ENCODE results near the gene APLF. TPM values are rescaled to one million over a fixed set of nuclear protein-coding genes. Genes with fewer than 3 reads are reported as not detected.
A peak's percentile ranks its signal among the peaks of the same experiment; 100 is the strongest.
"Not testable (repeated sequence)": the region's sequence is repeated elsewhere in the genome, so short reads cannot be mapped to it uniquely, and the experiment has no call there.

Gene APLF
- polyA plus RNA-seq, 2 of the 4 experiments (the other 2 are of a cell fraction), result 1.5 to 2.8 TPM

DNA sequence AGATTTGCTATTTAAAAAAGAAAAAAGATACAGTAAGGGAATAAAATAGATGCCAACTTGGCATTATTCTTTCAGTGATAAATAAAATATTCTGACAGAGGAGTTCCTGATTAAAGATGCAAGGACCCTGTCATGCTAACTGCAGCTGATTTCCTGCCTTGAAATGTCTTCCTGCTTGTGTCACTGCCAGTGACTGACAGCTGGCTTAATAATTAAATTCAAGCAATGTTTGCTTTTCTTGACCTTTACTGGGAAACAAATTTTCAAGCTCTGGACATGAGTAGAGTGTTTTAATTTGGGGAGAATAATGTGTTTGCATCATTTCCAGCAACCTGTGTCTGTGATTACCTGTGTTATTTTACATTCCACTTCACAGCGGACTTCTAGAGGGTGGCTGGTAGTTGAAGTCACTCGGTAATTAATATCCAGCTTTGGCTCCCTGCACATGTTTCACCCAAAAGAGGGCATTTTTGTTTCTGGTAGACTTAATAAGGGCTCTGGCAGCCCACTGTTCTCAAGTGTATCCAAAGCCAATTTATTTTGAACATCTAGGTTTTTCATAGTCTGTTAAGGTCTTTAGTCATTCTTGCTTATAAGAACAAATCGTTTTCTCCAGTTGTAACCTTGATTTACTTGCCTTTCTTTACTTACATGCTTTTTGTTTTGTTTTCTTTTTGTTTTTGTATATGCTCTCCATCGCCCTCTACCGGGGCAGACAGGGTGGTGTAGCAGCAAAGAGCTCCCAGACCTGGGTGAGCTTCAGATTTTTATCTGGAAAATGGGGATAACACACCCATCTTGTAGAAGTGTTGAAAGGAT, 127.5 kb downstream of the APLF start:
- Histone ChIP-seq H3K27ac (no peak overlapping the region), H3K9me3 (no peaks in the 10 kb centered on the region), H3K4me2 (peak overlapping the region; percentile 49), H3K4me1 (peaks cover 8% of the 10 kb centered on the region; the same call in 2 of the 3 replicates), H3K4me3 (no peak overlapping the region)
- ChIA-PET POLR2A (no interaction called here), CTCF (interaction anchor here (0.6 to 2.7 kb wide), 33 partner anchors 7 to 282 kb away, joined by 3 to 14 read pairs (median 4); no protein-coding TSS in a partner anchor)
- WGBS (ENCODE audit: missing lambda C conversion rate), result 13% methylated on average over 5 of the region's 5 CpGs
- FAIRE-seq (no peak), DNase-seq (ENCODE audit: low read depth in 1 of 2, low spot score in 1 of 2) (peak; percentile 19 to 59), ATAC-seq (peak; percentile 70 to 89; a peak in 4 of 6 replicates)
- TF ChIP-seq CTCF (IDR thresholded peaks at IDR 0.05) (peak; percentile 80), RAD21 (conservative IDR thresholded peaks at IDR 0.05 in 1 of 2, IDR thresholded peaks at IDR 0.05 in 1 of 2) (peak; percentile 46 to 50; a peak in 4 of 5 replicates), CEBPB (IDR thresholded peaks at IDR 0.05) (no peak), CBX2 (IDR thresholded peaks at IDR 0.05; ENCODE audit: borderline replicate concordance, low read depth) (no peak), MAFK (IDR thresholded peaks at IDR 0.05; ENCODE audit: partially characterized antibody) (peak; percentile 22), BCL3 (IDR thresholded peaks at IDR 0.05) (no peak), ZC3H11A (IDR thresholded peaks at IDR 0.05) (peak; percentile 5; the same call in 1 of the 2 replicates), HMGXB4 (CRISPR knock-in tag; IDR thresholded peaks at IDR 0.05; ENCODE audit: borderline replicate concordance) (no peak), SMC3 (IDR thresholded peaks at IDR 0.05) (peak; percentile 69)

DNA sequence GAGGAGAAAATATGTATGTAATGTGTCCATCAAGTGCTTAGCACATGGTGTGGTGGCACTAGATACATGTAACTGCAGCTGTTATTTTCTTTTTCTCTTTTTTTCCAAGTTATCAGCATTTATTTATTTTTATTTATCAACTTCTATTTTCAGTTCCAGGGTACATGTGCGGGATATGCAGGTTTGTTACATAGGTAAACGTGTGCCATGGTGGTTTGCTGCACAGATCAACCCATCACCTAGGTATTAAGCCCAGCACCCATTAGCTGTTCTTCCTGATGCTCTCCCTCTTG, 128.1 kb downstream of the APLF start:
- H3K9me3 ChIP-seq; H3K4me1 ChIP-seq; POLR2A ChIA-PET; H3K4me2 ChIP-seq; DNase-seq (ENCODE audit: low read depth in 1 of 2, low spot score in 1 of 2); H3K27ac ChIP-seq; H3K4me3 ChIP-seq; ATAC-seq; FAIRE-seq: not testable (repeated sequence)
- 36% methylated on average over 2 of the region's 2 CpGs for WGBS (ENCODE audit: missing lambda C conversion rate)
- CTCF ChIA-PET, result interaction anchor here (0.6 to 2.7 kb wide), 32 partner anchors 8 to 281 kb away, joined by 3 to 14 read pairs (median 4); no protein-coding TSS in a partner anchor

GRCh38 chr2:68600495-68600894, 133.1 kb downstream of the APLF start:
- CTCF ChIA-PET; POLR2A ChIA-PET; FAIRE-seq; H3K27ac ChIP-seq; H3K4me2 ChIP-seq; H3K4me1 ChIP-seq; H3K4me3 ChIP-seq; ATAC-seq; DNase-seq (ENCODE audit: low read depth in 1 of 2, low spot score in 1 of 2): not testable (repeated sequence)
- H3K9me3 ChIP-seq, result peaks cover 11% of the 10 kb centered on the region; the same call in 1 of the 3 replicates
- WGBS (ENCODE audit: missing lambda C conversion rate), result 36% methylated on average over 3 of the region's 3 CpGs

GRCh38 chr2:68603059-68603458, 135.7 kb downstream of the APLF start:
- H3K27ac ChIP-seq, result no peak overlapping the region
- H3K4me3 ChIP-seq, result no peak overlapping the region
- no peak overlapping the region for H3K4me2 ChIP-seq
- DNase-seq (ENCODE audit: low read depth in 1 of 2, low spot score in 1 of 2), result no peak
- H3K4me1 ChIP-seq, result no peaks in the 10 kb centered on the region
- POLR2A ChIA-PET, result no interaction called here
- FAIRE-seq, result peak; percentile 63
- no peak for ATAC-seq
- WGBS (ENCODE audit: missing lambda C conversion rate), result 81% methylated on average over 1 of the region's 1 CpG
- H3K9me3 ChIP-seq, result peaks cover 11% of the 10 kb centered on the region; the same call in 1 of the 3 replicates
- CTCF ChIA-PET, result no interaction called here
- TF ChIP-seq, protein P1, sequence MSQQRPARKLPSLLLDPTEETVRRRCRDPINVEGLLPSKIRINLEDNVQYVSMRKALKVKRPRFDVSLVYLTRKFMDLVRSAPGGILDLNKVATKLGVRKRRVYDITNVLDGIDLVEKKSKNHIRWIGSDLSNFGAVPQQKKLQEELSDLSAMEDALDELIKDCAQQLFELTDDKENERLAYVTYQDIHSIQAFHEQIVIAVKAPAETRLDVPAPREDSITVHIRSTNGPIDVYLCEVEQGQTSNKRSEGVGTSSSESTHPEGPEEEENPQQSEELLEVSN (IDR thresholded peaks at IDR 0.05; ENCODE audit: borderline replicate concordance, low read depth), result no peak
- TF ChIP-seq ATOH8 (CRISPR knock-in tag; IDR thresholded peaks at IDR 0.05; ENCODE audit: low read depth), result no peak
- no peak for TF ChIP-seq RAD21 (conservative IDR thresholded peaks at IDR 0.05 in 1 of 2, IDR thresholded peaks at IDR 0.05 in 1 of 2)
- no peak for TF ChIP-seq POLR2AphosphoS2 (conservative IDR thresholded peaks at IDR 0.05; ENCODE audit: low read length)
- no peak for TF ChIP-seq HOXB5 (CRISPR knock-in tag; IDR thresholded peaks at IDR 0.05)
- TF ChIP-seq ZC3H11A (IDR thresholded peaks at IDR 0.05), result no peak
- no peak for TF ChIP-seq HES2 (IDR thresholded peaks at IDR 0.05)
- no peak for TF ChIP-seq SREBF2 (IDR thresholded peaks at IDR 0.05)
- no peak for TF ChIP-seq ELK1 (IDR thresholded peaks at IDR 0.05; ENCODE audit: low read depth, low read length)
- no peak for TF ChIP-seq CEBPB (IDR thresholded peaks at IDR 0.05)
- TF ChIP-seq HOXA7 (CRISPR knock-in tag; IDR thresholded peaks at IDR 0.05), result no peak
- no peak for TF ChIP-seq BHLHE40 (IDR thresholded peaks at IDR 0.05; ENCODE audit: low read depth, low read length)
- no peak for TF ChIP-seq RARB (CRISPR knock-in tag; IDR thresholded peaks at IDR 0.05)
- TF ChIP-seq CHD4 (IDR thresholded peaks at IDR 0.05; ENCODE audit: borderline replicate concordance), result no peak

Measured in A549 (cell line).